ENCODE measurements around the gene CETP.

The CETP gene

DNA sequence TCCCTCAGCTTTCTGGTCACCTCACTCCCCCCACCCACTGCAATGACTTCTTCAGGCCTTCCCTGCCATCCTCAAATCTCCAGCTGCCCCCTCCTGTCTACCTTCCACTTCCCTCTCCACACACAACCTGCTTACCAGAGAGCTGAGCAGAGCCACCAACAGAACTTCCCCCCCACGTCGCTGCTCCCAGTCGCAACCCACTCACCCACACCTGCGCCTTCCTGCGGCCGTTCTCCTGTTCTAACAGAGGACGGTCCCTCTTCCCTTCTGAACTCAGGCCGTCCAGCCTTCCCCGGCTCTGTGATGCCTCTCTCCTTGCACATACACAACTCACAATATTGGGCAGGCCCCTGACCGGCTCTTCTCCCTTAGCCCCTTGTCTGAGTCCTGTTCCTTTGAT is 14.0 kb downstream of the CETP start:
- H3K4me3 ChIP-seq (replicated peaks; ENCODE audit: low read depth, low read length): no peak overlapping the region
- no peak for DNase-seq (ENCODE audit: low read depth)
- TF ChIP-seq, protein P1, sequence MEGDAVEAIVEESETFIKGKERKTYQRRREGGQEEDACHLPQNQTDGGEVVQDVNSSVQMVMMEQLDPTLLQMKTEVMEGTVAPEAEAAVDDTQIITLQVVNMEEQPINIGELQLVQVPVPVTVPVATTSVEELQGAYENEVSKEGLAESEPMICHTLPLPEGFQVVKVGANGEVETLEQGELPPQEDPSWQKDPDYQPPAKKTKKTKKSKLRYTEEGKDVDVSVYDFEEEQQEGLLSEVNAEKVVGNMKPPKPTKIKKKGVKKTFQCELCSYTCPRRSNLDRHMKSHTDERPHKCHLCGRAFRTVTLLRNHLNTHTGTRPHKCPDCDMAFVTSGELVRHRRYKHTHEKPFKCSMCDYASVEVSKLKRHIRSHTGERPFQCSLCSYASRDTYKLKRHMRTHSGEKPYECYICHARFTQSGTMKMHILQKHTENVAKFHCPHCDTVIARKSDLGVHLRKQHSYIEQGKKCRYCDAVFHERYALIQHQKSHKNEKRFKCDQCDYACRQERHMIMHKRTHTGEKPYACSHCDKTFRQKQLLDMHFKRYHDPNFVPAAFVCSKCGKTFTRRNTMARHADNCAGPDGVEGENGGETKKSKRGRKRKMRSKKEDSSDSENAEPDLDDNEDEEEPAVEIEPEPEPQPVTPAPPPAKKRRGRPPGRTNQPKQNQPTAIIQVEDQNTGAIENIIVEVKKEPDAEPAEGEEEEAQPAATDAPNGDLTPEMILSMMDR (IDR thresholded peaks at IDR 0.05; ENCODE audit: low read length, missing control alignments): no peak

GRCh38 chr16:56977216-56977615 is 15.5 kb downstream of the CETP start:
- no peak for DNase-seq (ENCODE audit: low read depth)
- TF ChIP-seq, protein P1 (IDR thresholded peaks at IDR 0.05; ENCODE audit: low read length, missing control alignments): no peak
- H3K4me3 ChIP-seq (replicated peaks; ENCODE audit: low read depth, low read length): no peak overlapping the region

DNA sequence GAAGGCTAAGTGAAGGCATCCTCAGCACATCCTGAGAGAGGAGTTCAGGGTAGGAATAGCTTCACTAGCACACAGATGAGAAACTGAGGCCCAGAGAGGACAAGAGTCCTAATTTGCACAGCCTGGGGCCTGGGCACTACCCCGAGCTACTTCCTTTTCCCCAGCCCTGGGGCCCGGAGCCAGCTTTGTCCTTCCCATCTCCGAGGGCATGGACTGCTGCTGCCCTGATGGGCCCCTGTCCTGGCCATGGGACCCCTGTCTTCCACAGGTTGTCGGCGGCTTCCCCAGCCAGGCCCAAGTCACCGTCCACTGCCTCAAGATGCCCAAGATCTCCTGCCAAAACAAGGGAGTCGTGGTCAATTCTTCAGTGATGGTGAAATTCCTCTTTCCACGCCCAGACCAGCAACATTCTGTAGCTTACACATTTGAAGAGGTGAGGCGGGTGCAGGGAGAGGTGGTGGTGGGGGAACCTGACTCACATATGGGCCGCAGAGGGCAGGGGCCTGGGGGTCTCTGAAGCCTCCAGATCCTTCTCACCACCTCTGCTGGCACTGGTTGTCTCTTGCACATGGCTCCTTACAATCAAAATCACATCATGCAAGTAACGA is 16.2 kb downstream of the CETP start:
- TF ChIP-seq, protein P1 (IDR thresholded peaks at IDR 0.05; ENCODE audit: low read length, missing control alignments): no peak
- H3K4me3 ChIP-seq (replicated peaks; ENCODE audit: low read depth, low read length): no peak overlapping the region
- DNase-seq (ENCODE audit: low read depth): no peak

DNA sequence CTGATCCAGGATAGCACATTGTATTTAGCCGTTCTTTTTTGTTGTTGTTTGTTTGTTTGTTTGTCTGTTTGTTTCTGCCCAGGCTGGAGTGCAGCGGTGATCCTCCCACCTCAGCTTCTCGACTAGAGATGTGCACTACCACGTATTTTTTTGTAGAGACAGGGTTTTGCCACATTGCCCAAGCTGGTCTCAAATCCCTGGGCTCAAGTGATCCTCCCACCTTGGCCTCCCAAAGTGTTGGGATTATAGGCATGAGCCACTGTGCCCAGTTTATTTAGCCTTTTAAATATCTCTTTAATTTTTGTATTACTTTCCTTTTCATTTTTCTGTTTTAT is 18.4 kb downstream of the CETP start:
- no peak overlapping the region for H3K4me3 ChIP-seq (replicated peaks; ENCODE audit: low read depth, low read length)
- DNase-seq (ENCODE audit: low read depth): no peak
- TF ChIP-seq, protein P1 (IDR thresholded peaks at IDR 0.05; ENCODE audit: low read length, missing control alignments): no peak

GRCh38 chr16:56980792-56981724 is 19.3 kb downstream of the CETP start:
- H3K4me3 ChIP-seq (replicated peaks; ENCODE audit: low read depth, low read length): no peak overlapping the region
- TF ChIP-seq, protein P1 (IDR thresholded peaks at IDR 0.05; ENCODE audit: low read length, missing control alignments): no peak
- no peak for DNase-seq (ENCODE audit: low read depth)

GRCh38 chr16:56981729-56982271 is 20.1 kb downstream of the CETP start:
- no peak overlapping the region for H3K4me3 ChIP-seq (replicated peaks; ENCODE audit: low read depth, low read length)
- TF ChIP-seq, protein P1 (IDR thresholded peaks at IDR 0.05; ENCODE audit: low read length, missing control alignments): no peak
- DNase-seq (ENCODE audit: low read depth): no peak

All from fibroblast of pulmonary artery (primary cell).